GM12878 (cell line): Measurements from ENCODE around the gene SLC5A11. TPM values are rescaled to one million over a fixed set of nuclear protein-coding genes. Genes with fewer than 3 reads are reported as not detected.

Source experiments
- ATAC-seq: fragments of 200-7000 bp; cut with Tn5 transposase; 3 replicates; pipeline ENCODE4 v1.9.1; 2020; ENCODE audit warnings: mild to moderate bottlenecking, moderate library complexity
- BruUV-seq: library from RNA; stranded (reverse); fragments of 400-500 nt; replicated peaks from 2 replicates; lab custom pipeline; 2021; lab: Mats Ljungman, UMichigan
- CTCF ChIA-PET: fragments of 300-600 bp; sonication (Branson Sonifier 250); formaldehyde crosslinking; extraction: SDS; loops from one replicate; lab custom pipeline; 2021; ENCODE audit warnings: inconsistent platforms; lab: Yijun Ruan, JAX
- POLR2A ChIA-PET: fragments of 350-600 bp; formaldehyde crosslinking; extraction: SDS; loops from one replicate; lab custom pipeline; 2021; ENCODE audit warnings: inconsistent platforms; lab: Charles Lee
- RAD21 ChIA-PET: fragments of 300-600 bp; sonication (Branson Sonifier 250); formaldehyde crosslinking; loops from one replicate; lab custom pipeline; 2023; ENCODE audit warnings: antibody characterized with exemption; ENCODE audit not compliant: unreplicated experiment; lab: Charles Lee
- SMC1A ChIA-PET: fragments of 300-600 bp; sonication (Branson Sonifier 250); formaldehyde crosslinking; loops from one replicate; lab custom pipeline; 2023; ENCODE audit not compliant: unreplicated experiment, uncharacterized antibody; lab: Charles Lee
- DNase-seq: peaks from one replicate; pipeline ENCODE4 v3.0.0-alpha.2; 2011; ENCODE audit warnings: low read depth, low spot score
- FAIRE-seq: peaks from 3 replicates; lab custom pipeline; 2011; peaks lifted over from hg19 to GRCh38; lab: Jason Lieb, UNC
- H2AFZ ChIP-seq: 2 replicates; pipeline ENCODE4 v1.6.0; 2011; ENCODE audit warnings: low read depth, low read length, control low read depth; ENCODE audit not compliant: control insufficient read depth
- H3K27ac ChIP-seq: 2 replicates; pipeline ENCODE4 v1.5.1; 2011; ENCODE audit warnings: control low read depth; ENCODE audit not compliant: control insufficient read depth, insufficient read depth
- H3K27me3 ChIP-seq, 2 experiments: replicated peaks in 1 of 2; 2 replicates each; pipeline versions ENCODE4 v1.6.0 to v1.6.1; 2011; ENCODE audit warnings: low read length in 1 of 2; ENCODE audit not compliant: control insufficient read depth in 2 of 2, insufficient read depth in 2 of 2
- H3K36me3 ChIP-seq, 2 experiments: 2 replicates each; pipeline ENCODE4 v1.5.1; 2011; ENCODE audit warnings: low read length in 1 of 2; ENCODE audit not compliant: control insufficient read depth in 2 of 2, insufficient read depth in 2 of 2
- H3K4me1 ChIP-seq: 2 replicates; pipeline ENCODE4 v1.6.1; 2011; ENCODE audit warnings: mild to moderate bottlenecking, low read length, moderate library complexity, mixed read lengths; ENCODE audit not compliant: control insufficient read depth, insufficient read depth
- H3K4me2 ChIP-seq: 2 replicates; pipeline ENCODE4 v1.6.0; 2011; ENCODE audit warnings: control low read depth; ENCODE audit not compliant: control insufficient read depth, insufficient read depth
- H3K4me3 ChIP-seq: fragments of 200-600 bp; sonication (generic); 2 replicates; pipeline ENCODE4 v1.5.1; 2016
- H3K79me2 ChIP-seq: 2 replicates; pipeline ENCODE4 v1.6.0; 2011; ENCODE audit warnings: low read length; ENCODE audit not compliant: control insufficient read depth, insufficient read depth
- H3K9ac ChIP-seq: 2 replicates; pipeline ENCODE4 v1.8.0; 2011; ENCODE audit warnings: low read length, control low read depth, mixed read lengths; ENCODE audit not compliant: control insufficient read depth, insufficient read depth
- H3K9me3 ChIP-seq: replicated peaks from 3 replicates; pipeline ENCODE4 v1.5.1; 2011; ENCODE audit warnings: mild to moderate bottlenecking, low read length; ENCODE audit not compliant: control insufficient read depth, insufficient read depth
- H4K20me1 ChIP-seq: 2 replicates; pipeline ENCODE4 v1.6.0; 2011; ENCODE audit not compliant: control insufficient read depth, insufficient read depth
- EED ChIP-seq: sonication (generic); IDR thresholded peaks from 2 replicates; pipeline ENCODE4 v1.6.1; 2016; ENCODE audit warnings: antibody characterized with exemption, low read depth
- REST ChIP-seq: IDR thresholded peaks from 2 replicates; pipeline ENCODE4 v1.6.1; 2012; ENCODE audit warnings: mild to moderate bottlenecking, low read depth, low read length
- in situ Hi-C: fragments of 300-500 bp; cut with MboI; formaldehyde crosslinking; loops from 9 replicates; pipeline ENCODE4 v1.14.3; 2018; ENCODE audit warnings: mixed read lengths
- intact Hi-C: fragments of 100-400 bp; cut with micrococcal nuclease; formaldehyde crosslinking; loops from one replicate; pipeline ENCODE4 v1.14.2; 2022; ENCODE audit not compliant: unreplicated experiment
- polyA plus RNA-seq, 11 experiments: library from polyadenylated mRNA; depleted of rRNA in 4 of 11; unstranded in 6 of 11; stranded (reverse) in 5 of 11; fragments of >200 nt; fragmentation: Nextera tagmentation in 4 of 11; fragmentation: Illumina TruSeq in 1 of 11; extraction: Ambion mirVana in 4 of 11; extraction: Trizol in 1 of 11; gene quantifications; 1 replicate in 1 of 11; 2 replicates in 10 of 11; pipeline versions ENCODE4 v1.2.1 to v1.2.3, GENCODE V29; 2011 to 2016; ENCODE audit warnings: inconsistent platforms in 2 of 11, missing spikeins in 2 of 11, low read depth in 1 of 11
- total RNA-seq, 4 experiments: library from RNA; depleted of rRNA in 3 of 4; stranded (reverse); fragments of >200 nt in 3 of 4; fragmentation: Illumina TruSeq in 1 of 4; extraction: Trizol in 1 of 4; gene quantifications; 2 replicates each; pipeline versions ENCODE4 v1.2.1 to v1.2.3, GENCODE V29; 2013 to 2021

SLC5A11 gene
- total and polyA plus RNA-seq, 10 of the 15 experiments (the other 5 are each of a cell fraction or from before 2014, with no cell fraction given) = 0.10 TPM; not detected in 9

GRCh38 chr16:24900230-24900629 lies 54.5 kb downstream of the SLC5A11 start:
- CTCF ChIA-PET = interaction anchor here (1.3 kb wide), 1 partner anchor 324 kb away, joined by 3 read pairs; no protein-coding TSS in a partner anchor
- no TSS peak for BruUV-seq
- RAD21 ChIA-PET = no interaction called here

More at GRCh38 chr16:24900230-24900629, 54.5 kb downstream of the SLC5A11 start:
- Histone ChIP-seq H3K79me2 (no peaks in the 10 kb centered on the region), H3K4me3 (no peak overlapping the region), H3K27me3 (no peaks in the 10 kb centered on the region), H3K9me3 (no peaks in the 10 kb centered on the region; the same call in 2 of the 3 replicates), H3K4me2 (no peak overlapping the region), H3K4me1 (no peaks in the 10 kb centered on the region), H3K9ac (no peak overlapping the region), H4K20me1 (no peaks in the 10 kb centered on the region), H2AFZ (no peak overlapping the region), H3K36me3 (no peaks in the 10 kb centered on the region), H3K27ac (no peak overlapping the region)
- ATAC-seq (no peak), FAIRE-seq (no peak), DNase-seq (no peak)
- in situ Hi-C loops = no loop called here
- TF ChIP-seq EED (no peak), REST (peak; percentile 77; the same call in 1 of the 2 replicates)
- intact Hi-C loops = no loop called here
- POLR2A ChIA-PET = interaction anchor here (0.6 kb wide), 1 partner anchor 50 kb away, joined by 4 read pairs; no protein-coding TSS in a partner anchor
- SMC1A ChIA-PET = no interaction called here
